NCI-H2029 (cell line): ENCODE data around the gene CCDC144A.
"Not testable (repeated sequence)": the region's sequence is repeated elsewhere in the genome, so short reads cannot be mapped to it uniquely, and the experiment has no call there.

Experiments
- DNase-seq: peaks from one replicate; lab custom pipeline; 2025; lab: John Stamatoyannopoulos, UW

Gene CCDC144A

DNA sequence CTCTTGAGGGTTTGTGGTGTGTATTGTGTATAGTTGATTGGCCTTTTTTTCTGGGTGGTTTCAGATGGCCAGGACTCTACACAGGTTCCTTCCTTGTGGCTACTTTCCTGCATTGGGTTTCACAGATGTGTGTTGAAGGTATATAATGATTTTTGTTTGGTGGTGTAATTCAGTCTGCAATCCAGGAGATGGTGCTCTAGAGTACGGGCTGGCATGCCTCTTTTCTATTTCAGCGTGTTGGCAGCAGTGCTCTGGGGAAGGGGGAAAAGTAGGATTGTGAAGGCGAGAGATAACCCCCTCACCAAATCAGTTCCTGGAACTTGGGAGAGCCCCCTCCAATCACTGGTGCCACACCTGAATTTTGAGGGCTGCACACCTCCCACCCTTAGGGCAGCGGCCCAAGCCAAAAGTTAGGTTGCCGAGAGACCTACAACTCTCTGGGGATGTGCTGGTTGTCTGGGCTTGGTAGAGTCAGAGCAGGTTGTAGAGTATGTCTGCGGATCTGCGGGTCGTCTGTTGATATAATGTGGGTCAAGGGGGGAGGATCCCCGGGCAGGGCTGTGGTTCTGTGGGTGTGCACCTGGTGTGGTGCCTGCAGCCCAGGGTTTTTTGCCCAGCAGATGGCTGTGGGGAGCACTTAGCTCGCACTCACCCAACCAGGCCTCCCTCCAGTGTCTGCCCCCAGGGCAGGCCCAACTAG is 61.3 kb downstream of the CCDC144A start:
- not testable (repeated sequence) for DNase-seq

GRCh38 chr17:16751924-16752287 is 61.9 kb downstream of the CCDC144A start:
- not testable (repeated sequence) for DNase-seq

GRCh38 chr17:16757520-16757919 is 67.5 kb downstream of the CCDC144A start:
- not testable (repeated sequence) for DNase-seq

- not testable (repeated sequence) for DNase-seq
These were observed 68.1 kb downstream of the CCDC144A start for GRCh38 chr17:16758177-16758576.

GRCh38 chr17:16768290-16769175 is 78.5 kb downstream of the CCDC144A start:
- not testable (repeated sequence) for DNase-seq

DNA sequence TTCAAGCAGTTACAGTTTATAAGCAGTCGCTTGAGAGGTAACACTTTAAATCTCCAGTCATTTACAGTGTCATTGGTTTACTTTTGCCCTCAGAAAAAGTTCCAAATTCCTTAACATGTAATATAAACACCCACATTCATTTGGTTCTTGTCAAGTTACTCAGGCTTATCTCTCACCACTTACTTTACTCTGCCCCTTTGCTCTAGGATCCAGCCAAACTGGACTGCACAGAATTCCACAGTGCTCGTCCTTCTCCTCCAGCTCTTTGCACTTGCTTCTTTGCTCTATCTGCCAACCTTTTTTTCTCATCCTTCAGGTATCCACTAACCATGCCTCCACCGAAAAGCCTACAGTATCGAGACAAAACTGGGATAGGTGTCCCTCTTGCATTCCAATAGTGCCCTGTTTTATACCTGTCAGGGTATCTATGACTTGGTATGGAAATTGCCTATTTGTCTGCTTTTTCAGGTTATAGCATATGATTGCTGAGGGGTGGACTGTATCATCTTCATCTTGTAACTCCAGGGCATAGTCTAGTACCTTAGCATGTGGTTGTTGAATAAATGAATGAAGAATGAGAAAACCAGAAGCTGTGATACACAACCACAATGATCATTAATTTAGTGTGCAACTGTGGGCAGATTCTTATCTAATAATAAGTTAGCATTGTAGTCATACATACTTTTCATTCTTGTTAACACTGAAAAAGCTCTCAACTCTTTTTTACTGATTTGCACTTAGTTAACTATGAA is 82.5 kb downstream of the CCDC144A start:
- DNase-seq = not testable (repeated sequence)

DNA sequence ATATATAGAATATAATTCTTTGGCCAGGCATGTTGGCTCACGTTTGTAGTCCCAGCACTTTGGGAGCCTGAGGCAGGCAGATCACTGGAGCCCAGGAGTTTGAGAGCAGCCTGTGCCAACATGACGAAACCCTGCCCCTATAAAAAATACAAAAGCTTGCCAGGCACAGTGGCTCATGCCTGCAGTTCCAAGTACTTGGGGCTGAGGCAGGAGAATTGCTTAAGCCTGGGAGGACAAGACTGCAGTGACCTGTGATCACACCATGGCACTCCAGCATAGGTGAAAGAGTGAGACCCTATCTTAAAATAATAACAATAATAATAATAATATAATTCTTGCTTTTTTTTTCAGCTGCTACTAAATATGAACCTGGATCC is 83.1 kb downstream of the CCDC144A start:
- not testable (repeated sequence) for DNase-seq

DNA sequence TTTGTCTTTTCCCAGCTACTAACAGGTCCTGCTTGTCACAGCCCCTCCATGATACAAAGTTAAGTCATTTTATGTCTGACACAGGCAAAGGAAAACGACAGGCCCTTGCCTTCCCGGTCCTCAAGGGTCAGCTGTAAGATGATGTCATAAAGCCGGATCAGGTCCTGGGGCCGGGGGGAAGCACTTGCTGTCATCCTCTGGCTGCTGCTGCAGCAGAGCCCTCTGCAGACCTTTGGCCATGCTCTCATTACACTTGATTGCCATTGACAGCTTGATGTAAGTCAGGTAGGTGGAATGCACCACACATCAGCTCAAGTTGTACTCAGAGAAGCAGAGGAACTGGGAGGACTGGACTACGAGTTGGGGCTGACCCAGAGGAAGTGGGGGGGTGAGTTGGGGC is 97.8 kb downstream of the CCDC144A start:
- DNase-seq = not testable (repeated sequence)

- not testable (repeated sequence) for DNase-seq
These were observed 99.0 kb downstream of the CCDC144A start for GRCh38 chr17:16788889-16789536.

DNA sequence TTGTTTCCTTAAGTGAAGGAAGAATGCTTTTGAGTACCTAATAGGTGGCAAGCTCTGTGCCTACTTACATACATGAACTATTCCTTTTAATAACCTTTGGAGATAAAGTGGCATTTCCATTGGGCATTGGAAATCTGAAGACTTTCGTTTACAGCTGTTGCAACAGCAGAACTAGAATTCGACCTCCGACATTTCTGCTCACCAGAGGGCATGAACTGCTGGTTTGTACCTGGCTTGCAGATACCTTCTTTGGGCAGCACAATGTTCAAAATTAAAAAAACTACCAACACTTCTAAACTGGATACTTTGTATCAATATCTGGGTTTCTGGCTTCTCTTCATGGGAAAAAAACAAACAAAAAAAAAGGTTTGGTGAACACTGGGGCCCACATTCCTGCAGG is 99.6 kb downstream of the CCDC144A start:
- DNase-seq = not testable (repeated sequence)

- DNase-seq = not testable (repeated sequence)
These were observed 100.4 kb downstream of the CCDC144A start for GRCh38 chr17:16790313-16790871.

- DNase-seq = not testable (repeated sequence)
These were observed 104.2 kb downstream of the CCDC144A start for GRCh38 chr17:16794215-16794614.

GRCh38 chr17:16795894-16796293 is 105.9 kb downstream of the CCDC144A start:
- DNase-seq = not testable (repeated sequence)

DNA sequence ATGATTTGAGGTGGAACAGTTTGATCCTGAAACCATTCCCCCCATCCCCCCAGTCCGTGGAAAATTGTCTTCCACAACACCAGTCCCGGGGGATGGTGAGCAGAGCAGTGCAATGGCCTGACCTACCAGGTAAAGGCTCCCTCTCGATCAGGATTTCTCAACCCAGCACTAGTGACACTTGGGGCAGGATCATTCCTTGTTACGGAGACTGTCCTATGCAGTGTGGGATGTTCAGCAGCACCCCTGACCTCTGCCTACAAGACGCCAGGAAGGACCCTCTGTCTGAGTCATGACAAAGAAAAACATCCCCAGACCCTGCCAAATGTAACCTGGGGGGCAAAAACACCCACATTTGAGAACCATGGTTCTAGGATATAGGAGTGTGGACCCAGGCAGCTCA is 114.8 kb downstream of the CCDC144A start:
- DNase-seq = not testable (repeated sequence)

GRCh38 chr17:16806599-16806998 is 116.6 kb downstream of the CCDC144A start:
- not testable (repeated sequence) for DNase-seq

GRCh38 chr17:16807620-16808019 is 117.6 kb downstream of the CCDC144A start:
- DNase-seq = not testable (repeated sequence)

DNA sequence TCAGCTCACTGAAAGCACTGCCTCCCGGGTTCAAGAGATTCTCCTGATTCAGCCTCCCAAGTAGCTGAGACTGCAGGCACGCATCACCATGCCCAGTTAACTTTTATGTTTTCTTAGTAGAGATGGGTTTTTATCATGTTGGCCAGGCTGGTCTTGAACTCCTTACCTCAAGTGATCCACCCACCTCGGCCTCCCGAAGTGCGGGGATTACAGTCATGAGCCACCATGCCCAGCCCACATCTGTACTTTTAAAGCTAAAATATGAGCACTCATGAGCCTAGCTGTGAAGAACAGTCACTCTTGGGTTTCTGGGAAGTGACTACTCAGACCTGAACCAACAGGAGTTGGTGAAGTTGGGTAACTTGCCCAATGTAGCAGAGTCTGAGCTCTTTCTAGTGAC is 120.2 kb downstream of the CCDC144A start:
- DNase-seq = not testable (repeated sequence)

DNA sequence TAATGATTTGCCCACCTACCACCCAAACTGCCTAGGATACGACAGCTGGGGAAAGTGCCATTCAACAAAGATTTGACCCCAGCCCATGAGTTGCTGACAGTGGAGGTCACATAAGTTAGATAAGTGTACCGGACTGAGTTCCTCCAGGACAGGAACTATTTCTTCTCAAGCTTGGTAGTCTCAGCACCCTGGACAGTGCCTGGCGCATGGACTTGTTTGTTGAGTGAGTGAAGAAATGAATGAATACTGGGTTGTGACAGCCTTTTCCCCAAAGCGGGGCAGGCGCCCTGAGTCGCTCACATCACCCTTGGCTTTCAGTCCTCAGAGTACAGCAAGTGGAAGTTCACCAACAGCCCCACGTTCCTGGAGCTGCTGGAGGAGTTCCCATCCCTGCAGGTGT is 122.1 kb downstream of the CCDC144A start:
- not testable (repeated sequence) for DNase-seq

- no peak for DNase-seq
These were observed 124.4 kb downstream of the CCDC144A start for GRCh38 chr17:16814439-16814838.

GRCh38 chr17:16817201-16817600 is 127.2 kb downstream of the CCDC144A start:
- DNase-seq = no peak

DNA sequence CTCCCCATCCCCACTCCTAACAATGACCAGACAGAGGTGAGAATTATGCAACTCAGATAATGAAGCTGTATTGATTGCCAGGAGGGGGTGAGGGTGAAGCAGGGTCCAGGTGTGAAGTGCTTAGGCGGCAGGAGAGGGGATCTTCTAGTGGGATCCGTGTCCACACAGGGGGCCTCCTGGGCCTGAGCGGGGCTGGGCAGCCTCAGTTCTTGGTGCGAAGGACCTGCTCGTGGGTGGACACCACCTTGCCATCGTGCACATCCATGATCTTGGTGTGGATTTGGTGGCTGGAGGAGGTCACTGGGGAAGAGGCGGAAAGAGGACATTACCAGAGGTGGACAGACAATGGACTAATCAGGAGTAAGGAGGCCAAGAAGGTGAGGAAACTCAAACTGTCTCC is 127.9 kb downstream of the CCDC144A start:
- not testable (repeated sequence) for DNase-seq
